Measurements from ENCODE around the gene FAM53B.

GRCh38 chr10:124607693-124608092 lies 136.5 kb downstream of the FAM53B start:
- no peak for TF ChIP-seq EZH2 (IDR thresholded peaks at IDR 0.05; ENCODE audit: low read depth)
- no peak for TF ChIP-seq CTCF (conservative IDR thresholded peaks at IDR 0.05)
